NB4 (cell line): Measurements from ENCODE around the gene WDR37.

Experiments used
- POLR2A ChIP-seq: IDR thresholded peaks from 2 replicates; pipeline ENCODE4 v1.6.1; 2011; ENCODE audit warnings: mild to moderate bottlenecking; ENCODE audit not compliant: insufficient read length; ENCODE audit errors: extremely low read depth
- TF ChIP-seq, protein P1 (sequence below): IDR thresholded peaks from one replicate; pipeline ENCODE4 v1.5.1; 2012; ENCODE audit warnings: low read depth, low read length

DNA sequence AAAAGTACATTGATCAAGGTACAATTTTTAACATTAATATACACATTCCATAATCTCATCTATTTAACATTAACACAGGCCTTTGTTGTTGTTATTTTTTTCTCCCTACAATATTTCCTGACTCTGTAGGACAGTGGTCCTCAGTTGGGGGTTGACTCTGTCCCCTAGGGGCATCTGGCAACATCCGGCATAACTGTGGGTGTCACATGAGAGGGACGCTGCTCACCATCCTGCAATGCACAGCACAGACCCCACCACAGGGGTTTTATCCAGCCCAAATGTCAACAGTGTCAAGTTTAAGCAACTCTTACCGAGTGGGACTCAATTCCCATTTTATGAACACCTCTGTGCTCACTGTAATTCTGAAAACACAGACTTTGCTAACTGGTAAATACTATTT lies 16.1 kb upstream of the WDR37 start:
- TF ChIP-seq, protein P1, sequence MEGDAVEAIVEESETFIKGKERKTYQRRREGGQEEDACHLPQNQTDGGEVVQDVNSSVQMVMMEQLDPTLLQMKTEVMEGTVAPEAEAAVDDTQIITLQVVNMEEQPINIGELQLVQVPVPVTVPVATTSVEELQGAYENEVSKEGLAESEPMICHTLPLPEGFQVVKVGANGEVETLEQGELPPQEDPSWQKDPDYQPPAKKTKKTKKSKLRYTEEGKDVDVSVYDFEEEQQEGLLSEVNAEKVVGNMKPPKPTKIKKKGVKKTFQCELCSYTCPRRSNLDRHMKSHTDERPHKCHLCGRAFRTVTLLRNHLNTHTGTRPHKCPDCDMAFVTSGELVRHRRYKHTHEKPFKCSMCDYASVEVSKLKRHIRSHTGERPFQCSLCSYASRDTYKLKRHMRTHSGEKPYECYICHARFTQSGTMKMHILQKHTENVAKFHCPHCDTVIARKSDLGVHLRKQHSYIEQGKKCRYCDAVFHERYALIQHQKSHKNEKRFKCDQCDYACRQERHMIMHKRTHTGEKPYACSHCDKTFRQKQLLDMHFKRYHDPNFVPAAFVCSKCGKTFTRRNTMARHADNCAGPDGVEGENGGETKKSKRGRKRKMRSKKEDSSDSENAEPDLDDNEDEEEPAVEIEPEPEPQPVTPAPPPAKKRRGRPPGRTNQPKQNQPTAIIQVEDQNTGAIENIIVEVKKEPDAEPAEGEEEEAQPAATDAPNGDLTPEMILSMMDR: no peak
- no peak for TF ChIP-seq POLR2A
